HepG2 (cell line): Measurements from ENCODE around the gene THOP1. TPM values are rescaled to one million over a fixed set of nuclear protein-coding genes. Genes with fewer than 3 reads are reported as not detected.

ENCODE experiments used
- CBFB ChIP-seq: sonication (generic); formaldehyde crosslinking; IDR thresholded peaks from 2 replicates; pipeline ENCODE4 v1.4.0; 2020; ENCODE audit warnings: missing genetic modification reagents
- HOXA3 ChIP-seq: sonication (generic); formaldehyde crosslinking; IDR thresholded peaks from 2 replicates; pipeline ENCODE4 v1.5.0; 2020; ENCODE audit warnings: missing genetic modification reagents
- KDM1A ChIP-seq: IDR thresholded peaks from 2 replicates; pipeline ENCODE4 v1.6.1; 2016; ENCODE audit warnings: missing compliant biosample characterization
- KMT2A ChIP-seq: sonication (generic); formaldehyde crosslinking; IDR thresholded peaks from 2 replicates; pipeline ENCODE4 v1.4.0; 2020; ENCODE audit warnings: missing genetic modification reagents
- NCOR1 ChIP-seq: fragments of 200-600 bp; sonication (generic); IDR thresholded peaks from 2 replicates; pipeline ENCODE4 v1.7.0; 2017; ENCODE audit warnings: antibody characterized with exemption, low read length, borderline replicate concordance
- NFIB ChIP-seq: sonication (generic); formaldehyde crosslinking; IDR thresholded peaks from 2 replicates; pipeline ENCODE4 v1.9.0; 2021; ENCODE audit warnings: missing genetic modification reagents, mild to moderate bottlenecking, borderline replicate concordance
- PHF21A ChIP-seq: sonication (generic); formaldehyde crosslinking; IDR thresholded peaks from 2 replicates; pipeline ENCODE4 v1.5.0; 2020; ENCODE audit warnings: mild to moderate bottlenecking, missing genetic modification reagents
- RBM39 ChIP-seq: fragments of 200-400 bp; formaldehyde crosslinking; IDR thresholded peaks from one replicate; pipeline ENCODE4 v1.6.1; 2018; ENCODE audit warnings: antibody characterized with exemption, mild to moderate bottlenecking, low read depth, low read length; ENCODE audit not compliant: poor library complexity, severe bottlenecking
- RFXAP ChIP-seq: sonication (generic); formaldehyde crosslinking; IDR thresholded peaks from 2 replicates; pipeline ENCODE4 v1.4.0; 2020; ENCODE audit warnings: missing genetic modification reagents, borderline replicate concordance
- XBP1 ChIP-seq: sonication (generic); formaldehyde crosslinking; IDR thresholded peaks from 2 replicates; pipeline ENCODE4 v1.5.0; 2020; ENCODE audit warnings: missing genetic modification reagents
- ZC3H13 ChIP-seq: sonication (generic); formaldehyde crosslinking; IDR thresholded peaks from 2 replicates; pipeline ENCODE4 v1.8.1; 2023; ENCODE audit warnings: mild to moderate bottlenecking, missing genetic modification reagents, moderate library complexity
- ZNF256 ChIP-seq: sonication (generic); formaldehyde crosslinking; conservative IDR thresholded peaks from 2 replicates; pipeline ENCODE4 v1.4.0; 2020; ENCODE audit warnings: missing genetic modification reagents
- ZNF337 ChIP-seq: sonication (generic); formaldehyde crosslinking; IDR thresholded peaks from 2 replicates; pipeline ENCODE4 v1.5.1; 2020; ENCODE audit warnings: missing genetic modification reagents, low read depth, mild to moderate bottlenecking, borderline replicate concordance
- ZNF460 ChIP-seq: sonication (generic); formaldehyde crosslinking; IDR thresholded peaks from 2 replicates; pipeline ENCODE4 v1.5.1; 2020; ENCODE audit warnings: missing genetic modification reagents, mild to moderate bottlenecking, borderline replicate concordance
- polyA plus RNA-seq, 8 experiments: library from polyadenylated mRNA; depleted of rRNA in 3 of 8; stranded (reverse) in 7 of 8; unstranded in 1 of 8; fragments of >200 nt; fragmentation: Illumina TruSeq in 4 of 8; extraction: Trizol in 4 of 8; gene quantifications; 2 replicates each; pipeline versions ENCODE4 v1.2.1 to v1.2.3, GENCODE V29; 2011 to 2016; ENCODE audit warnings: low read depth in 4 of 8, missing spikeins in 1 of 8, mixed read lengths in 1 of 8; ENCODE audit not compliant: insufficient read depth in 1 of 8
- total RNA-seq, 5 experiments: library from RNA; depleted of rRNA; stranded (reverse); fragments of >200 nt; fragmentation: Illumina TruSeq; extraction: Trizol; gene quantifications; 2 replicates each; pipeline ENCODE4 v1.2.3, GENCODE V29; 2016; ENCODE audit warnings: low read depth in 1 of 5
- TF ChIP-seq, protein P1 (sequence below): sonication (generic); formaldehyde crosslinking; conservative IDR thresholded peaks from 2 replicates; pipeline ENCODE4 v1.8.0; 2022; ENCODE audit warnings: low read depth, missing genetic modification reagents
- TF ChIP-seq, protein P2 (sequence below): sonication (generic); formaldehyde crosslinking; IDR thresholded peaks from 2 replicates; pipeline ENCODE4 v1.5.1; 2020; ENCODE audit warnings: missing genetic modification reagents, mild to moderate bottlenecking, borderline replicate concordance
- TF ChIP-seq, protein P3 (sequence below): sonication (generic); formaldehyde crosslinking; IDR thresholded peaks from 2 replicates; pipeline ENCODE4 v1.8.0; 2022; ENCODE audit warnings: mild to moderate bottlenecking, missing genetic modification reagents, moderate library complexity

The THOP1 gene
- total and polyA plus RNA-seq, 2 of the 13 experiments (the other 11 are each of a cell fraction or from before 2014, with no cell fraction given) = 74.4 to 116 TPM

DNA sequence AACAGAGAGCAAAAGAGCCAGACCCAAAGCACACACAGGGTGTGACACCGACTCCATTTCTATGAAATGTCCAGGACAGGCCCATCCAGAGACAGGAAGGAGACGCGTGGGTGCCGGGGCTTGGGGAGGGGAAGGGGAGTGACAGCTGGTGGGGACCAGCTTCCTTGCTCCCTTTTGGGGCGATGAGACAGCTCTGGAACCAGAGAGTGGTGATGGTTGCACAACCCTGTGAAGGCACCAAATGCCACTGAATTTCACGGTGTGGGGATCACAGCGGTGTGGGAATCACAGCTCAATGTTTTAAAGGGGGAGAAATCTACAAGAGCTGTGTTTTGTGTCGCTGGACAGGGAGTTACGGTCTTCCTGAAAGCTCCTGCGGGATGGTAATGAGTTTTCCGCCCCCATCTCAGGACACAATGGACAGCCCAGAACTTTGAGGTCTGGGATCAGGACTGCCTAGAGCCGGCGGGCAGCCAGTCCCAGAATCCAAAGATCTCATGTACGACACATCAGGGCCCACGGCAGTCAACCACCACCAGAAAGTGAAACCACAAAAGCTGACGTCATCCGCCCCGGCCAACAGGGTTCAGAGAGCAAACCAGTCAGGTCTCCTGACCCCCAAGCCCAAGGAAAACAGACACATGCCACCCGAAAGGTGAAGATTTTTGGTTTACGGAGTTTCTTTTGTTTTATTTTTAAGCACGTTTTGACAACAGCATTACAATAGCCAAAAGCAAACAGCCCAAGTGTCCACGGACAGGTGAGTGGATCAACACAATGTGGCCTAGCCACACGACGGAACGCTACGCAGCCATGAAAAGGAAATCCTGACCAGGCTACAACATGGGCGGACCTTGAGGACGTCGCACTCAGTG, 9.5 kb upstream of the THOP1 start (continued):
- TF ChIP-seq, protein P1, sequence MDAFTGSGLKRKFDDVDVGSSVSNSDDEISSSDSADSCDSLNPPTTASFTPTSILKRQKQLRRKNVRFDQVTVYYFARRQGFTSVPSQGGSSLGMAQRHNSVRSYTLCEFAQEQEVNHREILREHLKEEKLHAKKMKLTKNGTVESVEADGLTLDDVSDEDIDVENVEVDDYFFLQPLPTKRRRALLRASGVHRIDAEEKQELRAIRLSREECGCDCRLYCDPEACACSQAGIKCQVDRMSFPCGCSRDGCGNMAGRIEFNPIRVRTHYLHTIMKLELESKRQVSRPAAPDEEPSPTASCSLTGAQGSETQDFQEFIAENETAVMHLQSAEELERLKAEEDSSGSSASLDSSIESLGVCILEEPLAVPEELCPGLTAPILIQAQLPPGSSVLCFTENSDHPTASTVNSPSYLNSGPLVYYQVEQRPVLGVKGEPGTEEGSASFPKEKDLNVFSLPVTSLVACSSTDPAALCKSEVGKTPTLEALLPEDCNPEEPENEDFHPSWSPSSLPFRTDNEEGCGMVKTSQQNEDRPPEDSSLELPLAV (CRISPR knock-in tag) = no peak
- peak; percentile 77; the same call in 1 of the 2 replicates for TF ChIP-seq XBP1 (CRISPR knock-in tag)
- 0 out of 2 replicates have a peak, but pooled peaks have one; percentile 13 for TF ChIP-seq PHF21A (CRISPR knock-in tag)
- TF ChIP-seq NCOR1 = peak; percentile 41; the same call in 1 of the 2 replicates
- peak; percentile 66; the same call in 1 of the 2 replicates for TF ChIP-seq ZNF337 (CRISPR knock-in tag)
- TF ChIP-seq NFIB (CRISPR knock-in tag) = no peak
- 0 out of 2 replicates have a peak, but pooled peaks have one; percentile 32 for TF ChIP-seq RFXAP
- TF ChIP-seq HOXA3 (CRISPR knock-in tag) = peak; percentile 72; the same call in 1 of the 2 replicates
- peak; percentile 77 for TF ChIP-seq KDM1A (CRISPR knock-in tag)
- TF ChIP-seq, protein P2, sequence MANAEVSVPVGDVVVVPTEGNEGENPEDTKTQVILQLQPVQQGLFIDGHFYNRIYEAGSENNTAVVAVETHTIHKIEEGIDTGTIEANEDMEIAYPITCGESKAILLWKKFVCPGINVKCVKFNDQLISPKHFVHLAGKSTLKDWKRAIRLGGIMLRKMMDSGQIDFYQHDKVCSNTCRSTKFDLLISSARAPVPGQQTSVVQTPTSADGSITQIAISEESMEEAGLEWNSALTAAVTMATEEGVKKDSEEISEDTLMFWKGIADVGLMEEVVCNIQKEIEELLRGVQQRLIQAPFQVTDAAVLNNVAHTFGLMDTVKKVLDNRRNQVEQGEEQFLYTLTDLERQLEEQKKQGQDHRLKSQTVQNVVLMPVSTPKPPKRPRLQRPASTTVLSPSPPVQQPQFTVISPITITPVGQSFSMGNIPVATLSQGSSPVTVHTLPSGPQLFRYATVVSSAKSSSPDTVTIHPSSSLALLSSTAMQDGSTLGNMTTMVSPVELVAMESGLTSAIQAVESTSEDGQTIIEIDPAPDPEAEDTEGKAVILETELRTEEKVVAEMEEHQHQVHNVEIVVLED (CRISPR knock-in tag) = peak; percentile 24; the same call in 1 of the 2 replicates
- TF ChIP-seq ZNF460 (CRISPR knock-in tag) = no peak
- peak; percentile 80 for TF ChIP-seq KMT2A (CRISPR knock-in tag)
- TF ChIP-seq CBFB (CRISPR knock-in tag) = peak; percentile 70; the same call in 1 of the 2 replicates
- TF ChIP-seq RBM39 = no peak
- TF ChIP-seq ZNF256 (CRISPR knock-in tag) = no peak
- TF ChIP-seq ZC3H13 (CRISPR knock-in tag) = no peak
- TF ChIP-seq, protein P3, sequence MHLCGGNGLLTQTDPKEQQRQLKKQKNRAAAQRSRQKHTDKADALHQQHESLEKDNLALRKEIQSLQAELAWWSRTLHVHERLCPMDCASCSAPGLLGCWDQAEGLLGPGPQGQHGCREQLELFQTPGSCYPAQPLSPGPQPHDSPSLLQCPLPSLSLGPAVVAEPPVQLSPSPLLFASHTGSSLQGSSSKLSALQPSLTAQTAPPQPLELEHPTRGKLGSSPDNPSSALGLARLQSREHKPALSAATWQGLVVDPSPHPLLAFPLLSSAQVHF (CRISPR knock-in tag) = no peak
